ENCODE measurements around the gene CLTRN.

GRCh38 chrX:15599461-15599860 is 65.1 kb downstream of the CLTRN start:
- no peak for TF ChIP-seq CTCF (IDR thresholded peaks at IDR 0.05)
- TF ChIP-seq POLR2A (IDR thresholded peaks at IDR 0.05), result no peak
